GM18502 (cell line): ENCODE measurements around the gene ZNF182.

ENCODE experiments used
- ATAC-seq: cut with Tn5 transposase; IDR thresholded peaks from one replicate; pipeline ENCODE4 v1.9.1; 2021; ENCODE audit warnings: mild to moderate bottlenecking; ENCODE audit not compliant: unreplicated experiment, poor library complexity

Gene ZNF182

GRCh38 chrX:47927212-47927611 is 76.6 kb downstream of the ZNF182 start:
- no peak for ATAC-seq
